NCI-H2107 treated with DMSO at 0.1 percent for 48 hours (cell line): ENCODE measurements around the gene CEMP1.
"Not testable (repeated sequence)": the region's sequence is repeated elsewhere in the genome, so short reads cannot be mapped to it uniquely, and the experiment has no call there.

Experiments used
- DNase-seq: peaks from one replicate; lab custom pipeline; 2025; ENCODE audit not compliant: unreplicated experiment; lab: John Stamatoyannopoulos, UW

The CEMP1 gene

DNA sequence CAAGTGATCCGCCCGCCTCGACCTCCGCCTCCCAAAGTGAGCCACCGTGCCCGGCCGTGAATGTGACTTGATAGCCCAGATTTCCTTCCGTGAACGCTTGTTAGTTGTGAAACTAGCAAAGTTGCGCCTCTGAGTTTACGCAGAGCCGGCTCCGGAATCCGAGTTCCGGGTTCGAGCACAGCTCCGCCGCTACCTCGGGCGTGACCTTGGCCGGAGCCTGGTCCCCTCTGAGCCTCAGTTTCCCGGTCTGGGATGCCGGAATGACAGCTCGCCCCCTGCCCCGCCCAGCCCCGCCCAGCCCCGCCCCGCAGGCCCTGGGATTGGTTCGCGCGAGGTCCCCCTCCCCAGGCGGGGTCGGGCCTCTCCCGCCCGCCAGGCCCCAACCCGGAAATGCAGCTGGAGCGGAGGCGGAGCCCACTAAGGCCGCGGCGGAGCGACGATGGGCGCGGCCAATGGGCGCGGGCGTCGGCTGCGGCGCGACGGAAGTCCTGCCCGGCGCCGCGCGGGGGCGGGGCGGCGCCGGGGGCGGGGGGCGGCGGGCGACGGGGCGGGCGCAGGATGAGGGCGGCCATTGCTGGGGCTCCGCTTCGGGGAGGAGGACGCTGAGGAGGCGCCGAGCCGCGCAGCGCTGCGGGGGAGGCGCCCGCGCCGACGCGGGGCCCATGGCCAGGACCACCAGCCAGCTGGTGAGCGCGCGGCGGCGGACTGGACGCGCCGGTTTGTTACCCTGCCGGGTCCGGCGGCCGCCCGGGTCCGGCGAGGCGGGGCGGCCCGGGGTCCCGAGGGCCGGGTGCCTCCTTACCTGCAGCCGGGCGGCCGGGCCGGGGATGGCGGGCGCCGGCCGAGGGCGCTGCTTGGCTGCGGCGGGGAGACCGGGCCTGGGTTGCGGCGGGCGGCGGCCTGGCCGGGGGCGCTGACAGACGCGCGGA is 6.5 kb upstream of the CEMP1 start, which contains the start of gene PDPK1:
Gene PDPK1 (plus strand): TSS at position 571 of the 929 bp plus-strand sequence. CDS start 92 bp downstream, at position 663.
- peak; percentile 57 for DNase-seq

DNA sequence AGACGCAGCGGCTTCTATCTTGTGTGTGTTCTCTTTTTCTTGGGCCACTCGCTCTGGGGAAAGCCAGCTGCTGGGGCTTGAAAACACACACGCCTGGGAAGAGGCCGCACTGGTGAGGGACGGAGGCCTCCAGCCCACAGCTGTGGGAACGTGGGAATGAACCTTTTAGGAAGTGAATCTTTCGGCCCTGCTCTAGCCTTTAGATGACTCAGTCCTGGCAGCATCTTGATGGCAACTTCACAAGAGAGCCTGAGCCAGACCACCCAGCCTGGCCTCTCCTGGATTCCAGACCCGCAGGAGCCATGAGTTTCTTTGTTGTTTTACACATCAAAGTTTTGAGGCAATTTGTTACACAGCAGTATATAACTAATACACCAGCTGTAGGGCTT is 4.4 kb upstream of the CEMP1 start:
- no peak for DNase-seq

DNA sequence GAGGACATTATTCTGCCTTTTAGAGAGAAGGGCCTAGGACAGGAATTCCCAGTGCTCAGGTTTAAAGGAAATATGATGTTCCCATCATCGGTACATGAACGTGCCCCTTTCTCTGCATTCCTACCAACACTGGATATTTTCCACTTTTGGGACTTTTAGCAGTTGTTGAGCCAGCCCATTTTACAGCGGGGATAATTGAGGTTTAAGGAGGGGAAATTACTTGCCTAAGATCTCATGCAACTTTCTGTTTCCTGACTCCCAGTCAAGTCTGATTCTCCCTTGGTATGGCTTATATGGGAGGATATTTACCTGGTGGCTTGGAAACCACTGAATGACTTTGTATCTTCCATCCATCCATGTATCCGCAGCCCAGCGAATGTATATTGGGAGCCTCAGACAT is 3.1 kb upstream of the CEMP1 start:
- DNase-seq, result not testable (repeated sequence)

- no peak for DNase-seq
Measured at GRCh38 chr16:2533912-2534311, 2.7 kb upstream of the CEMP1 start.

DNA sequence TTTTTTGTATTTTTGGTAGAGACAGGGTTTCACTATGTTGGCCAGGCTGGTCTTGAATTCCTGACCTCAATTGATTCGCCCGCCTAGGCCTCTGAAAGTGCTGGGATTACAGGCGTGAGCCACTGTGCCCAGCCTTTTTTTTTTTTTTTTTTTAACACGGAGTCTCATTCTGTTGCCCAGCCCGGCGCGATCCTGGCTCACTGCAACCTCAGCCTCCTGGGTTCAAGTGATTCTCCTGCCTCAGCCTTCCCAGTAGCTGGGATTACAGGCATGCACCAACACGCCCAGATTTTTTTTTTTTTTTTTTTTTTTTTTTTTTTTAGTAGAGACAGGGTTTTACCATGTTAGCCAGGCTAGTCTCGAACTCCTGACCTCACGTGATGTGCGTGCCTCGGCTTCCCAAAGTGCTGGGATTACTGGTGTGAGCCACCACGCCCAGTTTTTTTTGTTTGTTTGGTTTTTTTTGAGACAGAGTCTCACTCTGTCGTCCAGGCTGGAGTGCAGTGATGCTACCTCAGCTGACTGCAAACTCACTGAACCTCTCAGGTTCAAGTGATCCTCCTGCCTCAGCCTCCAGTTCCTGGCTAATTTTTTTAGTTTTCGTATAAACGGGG is 2.0 kb upstream of the CEMP1 start:
- not testable (repeated sequence) for DNase-seq

GRCh38 chr16:2532494-2533141 is 1.4 kb upstream of the CEMP1 start:
- DNase-seq, result peak; percentile 26

DNA sequence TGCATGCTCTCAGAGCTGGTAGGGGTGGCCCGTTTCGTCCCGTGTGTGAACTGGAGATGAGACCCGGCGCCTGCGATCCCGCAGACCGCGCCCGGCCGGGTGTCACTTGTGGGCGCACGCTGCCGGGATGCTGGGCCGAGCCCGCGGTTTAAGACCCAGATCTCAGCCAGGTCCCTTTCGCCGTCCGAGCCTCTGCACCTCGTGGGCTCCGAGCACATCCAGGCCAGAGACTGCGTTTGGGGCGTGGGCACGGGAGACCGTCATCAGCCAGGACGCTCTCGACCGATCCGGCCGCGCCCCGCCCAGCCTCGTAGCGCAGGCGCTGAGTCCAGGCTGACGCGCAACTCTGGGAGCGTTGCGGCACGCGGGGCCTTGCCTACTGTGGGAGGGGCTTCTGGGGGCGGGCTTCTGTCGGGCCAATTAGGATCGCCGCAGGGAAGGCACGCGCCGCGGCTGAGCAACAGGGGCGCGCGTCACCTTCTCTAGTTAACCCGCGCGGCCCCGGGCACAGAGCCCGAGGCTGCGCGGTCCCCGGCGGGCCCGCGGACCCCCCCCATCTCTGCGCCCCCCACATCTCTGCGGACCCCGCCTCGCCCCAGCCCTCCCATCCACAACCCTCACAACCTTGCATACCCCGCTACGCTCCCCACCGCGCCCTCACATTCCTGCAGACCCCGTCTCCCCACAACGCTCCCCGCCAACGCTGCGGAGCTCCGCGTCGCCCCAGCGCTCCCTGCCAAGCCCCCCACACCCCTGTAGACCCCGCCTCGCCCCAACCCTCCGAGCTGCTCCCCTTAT is 687 bp upstream of the CEMP1 start:
- DNase-seq, result peak; percentile 87

DNA sequence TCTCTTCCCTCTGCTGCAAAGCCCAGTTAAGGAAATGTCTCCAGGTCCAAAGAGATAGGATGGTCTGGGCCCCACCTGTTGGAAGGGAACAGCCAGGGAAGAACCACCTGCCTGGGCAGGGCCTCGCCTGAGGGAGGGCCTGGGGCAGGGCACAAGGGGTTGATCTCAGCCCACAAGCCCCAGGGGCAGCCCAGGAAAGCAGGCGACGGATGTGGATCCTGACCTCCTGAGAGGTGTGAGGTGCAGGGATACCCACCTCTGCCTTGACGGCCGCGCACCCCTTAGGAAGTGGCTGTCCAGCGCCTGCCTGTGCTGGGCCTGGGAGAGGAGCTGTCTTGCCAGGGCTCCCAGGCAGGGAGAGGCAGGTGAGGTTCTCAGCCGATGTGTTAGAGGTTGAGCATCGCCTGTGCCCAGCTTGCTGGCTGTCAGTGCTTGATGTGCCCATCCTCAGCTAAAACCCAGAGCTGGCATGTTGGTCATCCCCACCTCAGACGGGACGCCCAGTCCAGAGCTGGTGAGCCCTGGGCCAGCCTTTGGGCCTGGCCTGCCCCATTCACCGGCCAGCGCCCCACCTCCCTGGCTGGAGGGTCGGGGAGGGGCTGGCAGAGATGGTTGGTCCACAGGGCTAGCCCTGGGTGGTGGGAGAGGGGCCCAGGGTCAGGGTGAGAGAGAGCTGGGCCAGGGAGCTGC is 434 bp downstream of the CEMP1 start:
- DNase-seq, result no peak

DNA sequence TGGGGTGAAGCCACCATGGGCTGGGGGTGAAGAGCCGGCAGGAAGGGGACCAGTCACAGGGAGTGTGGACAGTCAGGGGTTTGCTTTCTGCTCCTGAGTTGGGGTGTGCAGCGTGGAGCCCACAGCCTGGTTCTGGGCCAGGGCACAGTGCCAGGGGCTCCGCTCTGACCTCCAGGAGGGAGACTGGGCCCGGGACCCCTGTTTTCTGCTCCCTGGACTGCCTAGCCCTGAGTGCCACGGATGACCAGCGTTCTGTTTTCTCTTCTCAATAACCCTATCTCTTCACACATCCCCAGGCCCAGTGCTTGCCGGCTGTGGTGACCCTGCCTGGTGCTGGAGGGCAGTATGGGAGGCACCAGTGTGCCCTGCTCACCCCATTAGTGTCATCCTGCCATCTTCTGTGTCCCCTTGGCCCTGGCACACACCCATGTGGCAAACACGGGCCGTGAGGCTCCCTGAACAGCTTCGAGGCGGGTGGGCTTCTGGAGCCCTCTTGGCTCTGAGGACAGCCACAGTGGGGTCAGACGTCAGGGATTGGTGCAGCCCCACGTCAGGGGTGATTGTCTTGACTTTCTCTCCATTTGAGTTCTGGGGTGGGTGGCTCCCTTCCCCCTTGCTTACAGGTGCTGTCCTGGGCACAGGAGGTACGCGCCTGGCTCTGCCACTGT is 1.1 kb downstream of the CEMP1 start:
- no peak for DNase-seq

GRCh38 chr16:2529061-2529931 is 1.9 kb downstream of the CEMP1 start:
- no peak for DNase-seq

GRCh38 chr16:2528161-2529060 is 2.8 kb downstream of the CEMP1 start:
- no peak for DNase-seq

DNA sequence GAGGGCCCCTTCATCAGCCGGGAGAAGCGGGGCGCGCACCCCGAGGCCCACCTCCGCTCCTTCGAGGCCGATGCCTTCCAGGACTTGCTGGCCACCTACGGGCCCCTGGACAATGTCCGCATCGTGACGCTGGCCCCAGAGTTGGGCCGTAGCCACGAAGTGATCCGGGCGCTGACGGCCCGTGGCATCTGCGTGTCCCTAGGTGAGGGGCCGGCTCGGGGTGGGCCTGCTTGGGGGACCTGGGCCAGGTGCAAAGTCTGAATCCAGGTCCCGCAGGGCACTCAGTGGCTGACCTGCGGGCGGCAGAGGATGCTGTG is 3.5 kb downstream of the CEMP1 start:
- DNase-seq, result no peak

- DNase-seq, result no peak
Measured at GRCh38 chr16:2527071-2527783, 4.0 kb downstream of the CEMP1 start.

DNA sequence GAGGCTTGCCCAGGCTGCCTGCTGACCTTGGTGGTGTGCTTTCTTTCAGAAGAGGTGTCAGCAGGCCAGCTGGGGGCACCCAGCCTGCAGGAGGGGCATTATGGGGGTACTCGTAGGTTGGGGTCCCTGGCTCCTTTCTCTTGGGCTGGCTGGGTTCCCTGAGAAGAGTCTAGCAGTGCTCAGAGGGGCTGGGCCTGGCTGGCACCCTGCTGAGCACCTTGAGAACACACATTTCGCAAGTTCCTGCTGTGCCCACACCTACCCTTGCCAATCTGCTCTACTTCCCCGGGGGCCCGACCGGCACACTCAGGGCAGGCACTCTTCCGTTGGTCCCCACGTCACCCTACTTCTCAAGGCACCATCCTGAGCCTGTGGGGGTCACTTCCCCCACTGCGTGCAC is 5.1 kb downstream of the CEMP1 start:
- DNase-seq, result no peak

GRCh38 chr16:2524339-2524938 is 6.8 kb downstream of the CEMP1 start:
- DNase-seq, result no peak

DNA sequence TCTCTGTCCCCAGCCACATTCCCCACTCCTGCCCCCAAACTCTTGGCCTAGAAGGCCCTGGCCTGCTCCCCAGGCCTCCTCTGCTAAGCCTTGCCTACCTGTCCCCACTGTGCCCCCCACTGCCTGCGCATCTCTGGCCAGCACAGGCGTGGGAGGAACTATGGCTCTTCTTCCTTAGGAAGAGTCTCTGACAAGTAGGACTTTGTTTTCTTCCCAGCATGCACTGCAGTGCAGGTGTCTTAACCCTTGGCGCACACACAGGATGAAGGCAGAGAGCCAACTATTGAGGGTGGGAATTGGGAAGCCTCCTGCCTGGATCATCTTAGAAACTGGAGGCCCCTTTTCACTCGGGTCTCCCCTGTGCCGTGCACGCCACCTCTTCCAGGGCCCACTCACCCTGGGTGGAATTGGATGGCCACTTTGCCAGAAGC is 7.4 kb downstream of the CEMP1 start:
- no peak for DNase-seq
